HG03520 (cell line): ENCODE results near the gene SSX2IP.
"Not testable (repeated sequence)": the region's sequence is repeated elsewhere in the genome, so short reads cannot be mapped to it uniquely, and the experiment has no call there.

Experiments used
- ATAC-seq: cut with Tn5 transposase; IDR thresholded peaks from one replicate; pipeline ENCODE4 v1.9.1; 2021; ENCODE audit warnings: mild to moderate bottlenecking, moderate library complexity; ENCODE audit not compliant: unreplicated experiment

SSX2IP gene

DNA sequence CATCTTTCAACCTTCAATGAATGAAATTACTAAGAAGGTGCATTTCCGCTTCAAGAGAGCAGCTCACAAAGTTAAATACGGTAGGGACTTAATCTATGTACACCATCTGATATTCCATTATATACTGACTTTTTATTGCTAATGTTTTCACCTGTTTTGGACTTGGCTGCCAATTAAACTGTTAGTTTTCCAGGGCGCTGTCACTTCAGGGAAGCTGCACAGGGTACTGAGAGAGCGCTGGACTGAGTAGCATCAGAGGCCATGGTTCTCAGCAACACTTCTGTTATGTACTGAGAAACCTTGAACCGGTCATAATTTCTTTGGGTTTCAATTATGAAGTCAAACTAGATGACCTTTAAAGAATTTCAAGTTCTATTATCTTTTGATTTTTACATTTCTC lies 8.2 kb downstream of the SSX2IP start:
- ATAC-seq = no peak

GRCh38 chr1:84677415-84678099 lies 12.7 kb downstream of the SSX2IP start:
- ATAC-seq = no peak

DNA sequence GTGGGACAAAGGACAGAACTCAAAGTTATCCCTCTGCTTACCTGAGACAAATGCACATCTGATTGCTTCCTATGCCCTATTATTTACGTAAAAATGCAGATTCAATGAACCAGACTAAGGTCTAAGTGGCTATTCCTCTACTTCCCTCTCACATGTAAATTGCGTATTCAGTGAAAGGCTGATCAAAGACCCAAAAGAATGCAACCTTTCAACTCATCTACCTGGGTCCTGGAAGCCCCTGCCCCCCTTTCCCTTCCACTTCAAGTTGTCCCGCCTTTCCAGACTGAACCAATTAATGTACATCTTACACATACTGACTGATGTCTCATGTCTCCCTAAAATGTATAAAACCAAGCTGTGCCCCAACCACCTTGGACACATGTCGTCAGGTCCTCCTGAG lies 14.6 kb downstream of the SSX2IP start:
- no peak for ATAC-seq

GRCh38 chr1:84675106-84675505 lies 15.2 kb downstream of the SSX2IP start:
- no peak for ATAC-seq

DNA sequence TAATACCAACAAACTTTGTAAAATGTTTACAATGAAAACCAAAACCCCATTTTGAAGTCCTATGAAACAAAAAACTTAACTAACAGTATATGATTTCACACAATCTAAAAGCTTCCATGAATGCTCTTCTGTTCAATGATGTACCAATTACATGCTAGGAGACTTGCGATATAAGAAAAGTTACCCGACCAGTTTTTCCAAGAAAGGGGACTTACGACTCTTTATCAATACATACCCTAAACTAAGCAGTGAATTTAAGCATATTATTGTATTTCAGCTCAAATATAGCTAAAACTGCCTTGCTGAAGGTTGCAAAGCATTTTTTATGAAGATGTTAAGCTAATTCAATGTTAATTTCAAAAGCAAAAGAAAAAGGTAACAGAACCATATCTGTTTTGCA lies 15.6 kb downstream of the SSX2IP start:
- ATAC-seq = no peak

GRCh38 chr1:84674021-84674420 lies 16.2 kb downstream of the SSX2IP start:
- ATAC-seq = no peak

DNA sequence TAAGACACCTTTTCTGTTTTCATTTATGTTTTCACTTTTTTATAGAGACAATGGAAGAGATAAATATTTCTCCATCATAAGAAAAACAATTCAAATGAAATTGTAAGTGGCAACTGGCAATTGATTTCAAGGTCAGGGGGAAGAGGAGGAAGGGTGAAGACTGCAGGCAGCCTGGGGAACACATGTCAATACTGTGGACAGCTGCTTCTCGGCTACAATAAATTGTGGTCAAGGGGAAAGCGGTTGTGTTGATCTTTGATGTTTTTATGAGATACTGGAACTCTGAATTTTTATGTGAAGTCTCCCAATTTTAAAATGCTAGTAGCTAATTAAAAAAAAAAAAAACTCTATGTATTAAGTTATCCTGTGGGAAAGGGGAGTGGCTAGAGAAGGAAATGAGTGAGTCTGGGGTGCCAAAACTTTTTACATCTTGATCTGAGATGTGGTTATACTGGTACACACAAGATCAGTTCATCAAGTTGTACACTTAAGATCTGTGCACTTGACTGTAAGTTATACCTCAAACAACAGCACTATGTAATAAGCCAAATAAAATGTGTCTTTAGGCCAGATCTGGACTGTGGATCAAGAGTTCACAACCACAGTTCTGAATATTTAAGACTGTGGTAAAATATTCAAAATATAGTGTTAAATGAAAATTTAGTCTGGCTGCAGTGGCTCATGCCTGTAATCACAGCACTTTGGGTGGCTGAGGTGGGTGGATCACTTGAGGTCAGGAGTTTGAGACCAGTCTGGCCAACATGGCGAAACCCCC lies 18.0 kb downstream of the SSX2IP start:
- no peak for ATAC-seq

GRCh38 chr1:84669831-84670230 lies 20.4 kb downstream of the SSX2IP start:
- no peak for ATAC-seq

DNA sequence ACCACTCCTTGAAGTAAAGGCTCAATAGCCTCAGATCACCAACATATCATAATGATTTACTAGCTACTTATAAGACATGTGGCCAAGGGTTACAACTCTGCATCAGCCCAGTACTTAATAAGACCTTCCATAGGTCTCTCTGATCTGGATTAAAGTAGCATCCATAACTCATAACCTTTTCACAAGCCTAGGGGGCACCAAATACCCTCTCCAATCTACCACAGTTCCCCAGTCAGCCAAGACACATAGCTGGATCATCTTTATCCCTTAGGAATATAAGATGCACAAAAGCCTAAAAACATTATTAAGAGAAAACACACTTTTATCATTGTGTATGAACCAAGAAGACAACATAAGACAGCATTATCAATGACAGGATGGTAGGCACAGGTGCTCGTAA lies 22.1 kb downstream of the SSX2IP start:
- ATAC-seq = no peak

- ATAC-seq = no peak
Measured at GRCh38 chr1:84665703-84666317, 24.5 kb downstream of the SSX2IP start.

- no peak for ATAC-seq
Measured at GRCh38 chr1:84653130-84653677, 37.1 kb downstream of the SSX2IP start.

DNA sequence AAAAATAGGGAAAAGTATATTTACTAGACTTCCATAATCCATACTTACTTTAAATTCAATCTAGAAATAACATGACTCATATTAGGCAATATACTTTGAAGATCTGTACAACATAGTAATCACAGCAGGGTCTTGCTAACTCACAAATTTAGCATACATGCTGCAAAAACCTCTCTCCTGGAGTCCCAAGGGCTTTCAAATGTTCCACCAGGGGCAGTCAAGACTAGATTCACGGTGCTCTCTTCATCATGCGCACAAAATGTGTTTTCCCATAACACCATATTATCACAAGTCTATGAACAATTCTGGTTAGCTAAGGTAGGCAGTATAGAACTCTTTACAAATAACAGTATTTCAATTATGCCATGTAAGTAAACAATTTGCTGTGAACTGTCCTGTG lies 45.8 kb downstream of the SSX2IP start:
- no peak for ATAC-seq

DNA sequence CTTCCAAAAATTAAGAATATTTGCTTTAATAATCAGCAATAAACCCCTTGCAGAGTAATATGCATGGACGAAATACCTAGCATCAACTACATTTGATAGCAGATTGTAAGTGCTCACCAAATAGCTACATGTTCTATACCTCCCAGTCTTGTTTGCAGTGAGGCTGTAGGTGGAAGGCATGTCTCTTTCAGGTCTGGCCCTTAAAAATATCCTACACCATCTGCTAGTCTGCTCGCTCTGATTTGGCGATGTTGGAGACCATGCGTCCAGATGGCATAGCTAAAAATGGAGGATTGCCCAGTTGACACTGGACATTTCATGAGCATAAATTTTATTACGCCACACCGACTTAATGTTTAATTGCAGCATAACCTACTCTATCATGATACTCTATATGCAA lies 47.1 kb downstream of the SSX2IP start:
- no peak for ATAC-seq

- ATAC-seq = no peak
Measured at GRCh38 chr1:84642774-84643173, 47.5 kb downstream of the SSX2IP start.

GRCh38 chr1:84639731-84640130 lies 50.5 kb downstream of the SSX2IP start:
- not testable (repeated sequence) for ATAC-seq

- ATAC-seq = no peak
Measured at GRCh38 chr1:84635429-84635828, 54.8 kb downstream of the SSX2IP start.

DNA sequence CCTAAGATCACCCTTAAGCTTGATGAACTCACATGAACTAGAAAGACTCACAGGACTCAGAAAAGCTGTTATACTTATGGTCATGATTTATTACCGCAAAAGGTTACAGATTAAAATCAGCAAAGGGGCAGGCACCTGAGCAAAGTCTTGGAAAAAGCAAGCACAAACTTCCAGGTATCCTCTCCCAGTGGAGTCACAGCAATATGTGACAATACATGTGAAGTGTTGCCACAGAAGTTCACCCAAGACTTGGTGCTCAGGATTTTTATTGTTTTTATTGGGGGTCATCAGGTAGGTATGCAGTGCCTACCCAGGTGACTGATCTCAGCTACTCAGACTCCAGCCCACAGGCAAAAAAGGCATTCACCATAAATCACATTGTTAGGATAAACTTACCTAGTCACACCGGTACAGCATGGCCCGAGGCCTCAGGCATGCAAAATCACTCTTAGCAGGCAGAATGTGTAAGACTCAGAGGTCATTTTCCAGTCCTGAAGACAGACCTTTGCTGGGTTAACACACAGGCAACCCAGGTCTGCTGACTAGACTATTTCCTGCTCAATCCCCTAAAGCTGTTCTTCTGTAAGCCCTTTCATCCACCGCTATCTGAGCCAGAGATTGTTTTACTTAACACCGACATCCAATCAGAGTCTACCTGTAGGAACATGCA lies 55.6 kb downstream of the SSX2IP start:
- ATAC-seq = no peak

GRCh38 chr1:84632673-84633434 lies 57.4 kb downstream of the SSX2IP start:
- no peak for ATAC-seq

GRCh38 chr1:84632137-84632536 lies 58.1 kb downstream of the SSX2IP start:
- ATAC-seq = no peak

DNA sequence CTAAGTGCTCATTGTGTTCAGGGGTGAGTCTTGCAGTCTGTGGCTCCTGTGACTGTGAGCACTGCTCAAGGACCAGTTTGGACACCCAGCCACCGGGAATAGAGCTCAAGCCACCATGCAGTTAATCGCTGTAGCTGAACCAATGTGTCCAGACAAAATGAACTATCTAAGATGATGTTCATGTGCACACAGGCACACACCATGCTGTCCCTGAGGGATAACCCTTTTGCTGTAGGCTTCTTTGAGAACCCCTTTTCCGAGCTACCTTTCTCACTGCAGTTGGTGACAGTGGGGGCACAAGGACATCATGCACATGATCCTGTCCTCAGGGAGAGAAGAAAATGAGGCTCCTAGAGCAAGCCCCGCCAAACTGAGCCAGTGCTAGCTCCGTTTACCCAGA lies 65.4 kb downstream of the SSX2IP start:
- ATAC-seq = no peak

DNA sequence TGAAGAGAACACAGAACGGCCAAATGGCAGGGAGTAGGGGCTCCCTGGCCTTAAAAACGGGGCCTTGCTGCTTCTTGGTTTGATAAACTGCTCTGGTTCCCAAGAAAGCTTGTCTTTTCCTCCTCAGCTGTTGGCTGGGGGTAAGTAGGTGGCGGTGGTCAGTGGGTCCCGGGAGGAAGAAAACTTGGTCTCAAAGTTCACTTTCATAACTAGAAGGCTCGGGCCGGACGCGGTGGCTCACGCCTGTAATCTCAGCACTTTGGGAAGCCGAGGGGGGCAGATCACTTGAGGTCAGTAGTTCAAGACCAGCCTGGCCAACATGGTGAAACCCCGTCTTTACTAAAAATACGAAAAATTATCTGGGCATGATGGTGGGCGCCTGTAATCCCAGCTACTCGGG lies 68.7 kb downstream of the SSX2IP start:
- no peak for ATAC-seq
